ENCODE measurements around the gene RBFOX2.
"Not testable (repeated sequence)": the region's sequence is repeated elsewhere in the genome, so short reads cannot be mapped to it uniquely, and the experiment has no call there.

Gene RBFOX2

GRCh38 chr22:35752863-35753189 is 275.8 kb downstream of the RBFOX2 start:
- no peak for DNase-seq

DNA sequence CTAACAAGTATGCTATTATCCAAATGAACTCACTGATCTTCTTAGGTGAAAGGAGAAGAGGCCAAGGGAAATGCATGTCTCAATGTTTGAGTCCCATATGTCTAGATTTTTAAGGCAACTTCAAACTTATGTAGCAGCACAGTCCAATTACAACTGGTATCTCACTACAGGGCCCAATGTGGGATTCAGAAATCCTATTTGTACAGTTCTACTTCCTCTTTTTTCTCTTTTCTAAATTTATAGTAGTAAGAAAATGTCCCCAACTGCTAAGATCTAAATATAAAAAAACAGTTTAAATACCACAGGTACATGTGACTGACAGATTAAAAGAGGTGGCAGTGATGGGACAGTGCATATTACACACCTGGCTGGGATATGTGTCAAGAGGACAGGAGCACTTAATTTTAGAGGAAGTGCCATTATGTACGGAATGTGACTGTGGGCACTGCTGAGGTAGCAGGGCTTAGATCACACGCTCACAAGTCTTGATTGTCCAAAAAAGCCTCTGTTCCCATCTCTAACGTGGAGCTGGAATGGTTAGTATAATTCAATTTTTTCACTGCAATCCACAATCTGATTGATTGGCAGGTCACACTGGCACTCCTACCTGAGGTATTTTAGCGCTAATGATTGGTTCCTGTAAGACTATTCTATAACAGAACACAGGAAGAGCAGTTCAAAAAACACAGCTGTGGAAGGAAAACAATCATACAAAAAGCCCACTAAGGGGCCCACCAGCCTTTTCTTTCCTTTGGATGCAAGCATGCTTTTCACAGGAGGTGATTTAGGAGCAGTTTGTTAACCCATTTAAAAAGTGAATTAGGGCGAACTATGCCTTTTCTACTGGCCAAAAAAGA is 276.4 kb downstream of the RBFOX2 start:
- DNase-seq = no peak

DNA sequence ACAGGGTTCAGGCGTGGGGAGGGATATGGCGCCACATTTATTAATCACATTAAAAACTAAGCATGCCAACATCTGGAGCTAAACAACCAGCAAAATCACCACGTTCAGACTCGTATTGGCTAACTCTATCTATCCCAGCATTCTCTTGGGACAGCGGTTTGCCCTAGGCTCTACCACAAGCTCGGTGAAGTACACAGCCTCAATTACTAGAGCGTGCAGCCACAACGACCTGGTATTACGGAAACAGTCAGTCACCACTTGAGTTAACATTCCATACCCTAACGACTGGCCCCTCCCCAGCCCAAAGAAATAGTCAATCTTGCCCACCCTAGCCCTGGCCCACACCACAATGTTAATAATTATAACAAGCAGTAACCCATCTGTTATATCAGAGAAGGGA is 278.8 kb downstream of the RBFOX2 start:
- no peak for DNase-seq

GRCh38 chr22:35746946-35747703 is 281.5 kb downstream of the RBFOX2 start:
- DNase-seq = no peak

- DNase-seq = no peak
Measured at GRCh38 chr22:35746248-35746647, 282.4 kb downstream of the RBFOX2 start.

DNA sequence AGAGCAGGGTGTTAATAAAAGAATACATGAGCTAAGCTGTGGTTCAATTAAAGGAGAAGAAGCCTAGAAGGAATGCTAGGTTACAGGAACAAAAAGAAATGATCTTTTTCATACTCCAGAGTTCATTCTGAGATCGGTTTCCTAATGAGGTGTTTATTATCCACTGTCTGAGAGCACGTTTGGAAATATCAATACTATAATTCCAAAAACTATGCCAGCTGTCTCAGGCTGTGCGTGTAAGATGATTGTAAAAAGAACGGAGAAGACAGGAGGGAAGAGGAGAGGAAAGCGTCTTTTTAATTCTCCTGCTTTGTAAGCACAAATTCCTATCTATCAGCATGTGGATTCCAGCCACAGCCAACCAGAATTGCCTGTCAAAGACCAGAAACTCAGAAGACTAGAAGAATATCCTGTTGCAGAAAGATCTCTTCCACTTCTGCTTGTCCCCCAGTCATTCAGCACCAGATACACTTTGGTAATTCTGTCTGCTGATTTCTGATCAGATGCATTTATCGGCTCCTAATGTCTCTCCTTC is 285.2 kb downstream of the RBFOX2 start:
- DNase-seq = no peak

DNA sequence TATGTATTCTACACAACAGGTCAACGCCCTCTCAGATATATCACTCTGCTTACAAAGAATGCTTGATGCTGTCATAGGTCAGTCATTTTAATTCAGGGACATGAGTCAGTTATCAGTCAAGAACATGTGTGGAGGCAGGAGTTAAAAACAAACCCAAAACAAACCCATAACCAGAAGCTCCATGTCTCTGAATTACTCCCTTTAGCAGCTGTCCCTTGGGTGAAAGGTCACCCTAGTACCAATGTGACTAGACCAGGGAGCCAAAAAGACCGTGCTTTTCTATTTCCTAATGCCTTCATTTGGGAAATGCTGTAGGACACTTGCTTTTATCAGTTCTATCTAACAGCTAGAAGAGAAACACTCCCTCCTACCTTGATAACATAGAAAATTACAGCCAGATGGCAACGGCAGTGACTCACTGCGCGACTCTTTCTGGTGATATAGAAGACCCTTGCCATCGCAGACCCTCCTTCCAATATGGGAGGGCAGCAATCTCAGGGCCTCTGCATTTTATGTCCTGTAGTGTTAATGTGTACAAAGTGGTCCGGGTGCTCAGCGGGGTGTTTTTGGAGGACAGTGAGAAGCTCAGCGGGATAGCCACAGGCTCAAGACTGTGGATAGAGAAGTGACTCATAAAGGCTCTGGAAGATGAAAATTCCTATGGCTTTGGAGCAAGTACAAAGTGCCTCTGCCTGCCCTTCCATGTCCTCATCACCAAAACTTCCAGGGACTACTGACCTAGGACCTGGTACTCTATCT is 286.1 kb downstream of the RBFOX2 start:
- DNase-seq = no peak

DNA sequence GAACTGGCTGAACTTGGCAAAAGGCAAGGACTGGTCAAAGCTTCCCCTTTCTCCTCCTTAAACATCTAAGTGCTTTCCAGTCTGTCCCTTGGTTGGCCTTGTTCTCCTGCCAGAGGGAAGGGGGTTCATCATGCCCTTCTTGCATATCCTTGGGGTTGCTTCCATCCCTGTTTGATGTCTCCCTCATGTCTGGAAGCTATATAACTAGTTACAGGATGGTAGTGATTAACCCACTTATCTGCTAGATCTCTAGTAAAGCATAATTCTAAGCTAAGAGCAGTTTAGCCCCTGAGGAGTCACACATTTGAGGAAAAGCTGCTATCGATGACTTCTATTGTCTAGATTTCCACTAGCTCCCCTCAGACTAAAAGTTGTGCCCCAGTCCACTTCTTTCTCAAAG is 288.0 kb downstream of the RBFOX2 start:
- no peak for DNase-seq

DNA sequence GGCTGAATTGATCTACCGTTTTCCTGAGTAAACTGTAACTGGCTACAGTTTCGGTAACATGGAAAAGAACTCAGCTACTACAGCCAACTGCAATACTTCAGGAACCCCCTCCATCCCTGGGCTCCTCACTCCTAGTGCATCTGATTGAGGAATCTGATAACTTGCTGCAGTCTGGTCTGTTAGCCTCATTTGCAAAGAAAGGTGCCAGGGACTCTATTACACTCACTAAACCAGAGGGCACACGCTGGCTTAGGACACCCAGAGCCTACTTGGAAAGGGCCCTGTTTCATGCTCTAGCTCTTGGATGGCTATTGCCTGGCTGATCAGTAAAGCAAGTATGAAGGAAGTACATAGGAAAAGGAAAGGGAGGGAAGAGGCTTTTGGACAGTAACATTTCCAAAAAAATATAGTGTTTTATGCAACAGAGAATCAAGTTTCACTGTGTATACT is 288.7 kb downstream of the RBFOX2 start:
- no peak for DNase-seq

GRCh38 chr22:35739076-35739930 is 289.3 kb downstream of the RBFOX2 start:
- peak; percentile 6 for DNase-seq

DNA sequence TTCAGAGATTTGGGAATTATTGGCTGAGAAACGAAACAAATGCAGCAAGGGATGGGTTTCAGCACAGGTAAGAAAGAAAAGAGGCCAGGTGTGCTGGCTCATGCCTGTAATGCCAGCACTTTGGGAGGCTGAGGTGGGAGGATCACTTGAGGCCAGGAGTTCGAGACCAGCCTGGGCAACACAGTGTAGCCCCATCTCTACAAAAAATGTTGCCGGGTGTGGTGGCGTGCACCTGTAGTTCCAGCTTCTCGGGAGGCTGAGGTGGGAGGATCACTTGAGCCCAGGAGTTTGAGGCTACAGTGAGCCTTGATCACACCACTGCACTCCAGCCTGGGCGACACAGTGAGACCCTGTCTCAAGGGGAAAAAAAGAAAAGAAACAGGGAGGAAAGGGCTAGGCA is 290.7 kb downstream of the RBFOX2 start:
- DNase-seq = not testable (repeated sequence)

DNA sequence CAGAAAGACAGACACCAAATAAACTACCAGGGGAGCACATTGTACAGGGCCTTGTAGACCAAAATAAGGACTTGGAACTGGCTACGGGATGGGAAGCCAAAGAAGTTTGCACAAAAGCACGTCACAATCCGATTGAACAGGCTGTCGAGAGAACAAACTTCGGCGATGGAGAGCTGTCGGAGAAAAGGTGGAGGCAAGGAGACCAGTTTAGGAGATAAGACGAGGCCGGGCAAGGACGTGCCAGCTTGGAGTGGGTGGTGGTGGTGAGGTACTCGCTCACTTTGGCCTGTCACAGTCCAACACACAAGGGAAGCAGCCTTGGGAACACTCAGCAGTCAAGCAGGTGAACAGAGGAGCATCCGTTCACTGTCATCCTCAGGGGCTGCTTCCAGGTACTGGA is 291.9 kb downstream of the RBFOX2 start:
- DNase-seq = no peak

GRCh38 chr22:35736166-35736565 is 292.5 kb downstream of the RBFOX2 start:
- DNase-seq = no peak

DNA sequence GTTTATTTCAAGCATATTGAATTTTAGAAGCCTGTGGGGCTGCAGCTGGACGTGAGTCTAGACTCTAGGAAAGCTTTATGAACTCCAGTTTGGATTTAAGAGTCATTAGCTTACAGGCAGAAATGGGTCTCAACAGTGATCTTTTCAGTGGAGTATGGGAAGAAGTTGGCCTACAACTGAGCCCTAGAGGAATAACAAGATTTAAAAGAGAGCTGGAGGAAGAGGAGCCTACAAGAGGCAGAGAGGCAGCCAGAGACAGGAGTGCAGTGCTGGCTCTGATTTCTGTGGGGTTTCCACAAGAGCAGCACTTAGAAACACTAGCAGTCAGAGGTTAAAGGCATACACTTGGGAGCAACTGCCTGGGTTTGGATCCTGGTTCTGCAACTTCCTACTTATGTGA is 293.1 kb downstream of the RBFOX2 start:
- no peak for DNase-seq

DNA sequence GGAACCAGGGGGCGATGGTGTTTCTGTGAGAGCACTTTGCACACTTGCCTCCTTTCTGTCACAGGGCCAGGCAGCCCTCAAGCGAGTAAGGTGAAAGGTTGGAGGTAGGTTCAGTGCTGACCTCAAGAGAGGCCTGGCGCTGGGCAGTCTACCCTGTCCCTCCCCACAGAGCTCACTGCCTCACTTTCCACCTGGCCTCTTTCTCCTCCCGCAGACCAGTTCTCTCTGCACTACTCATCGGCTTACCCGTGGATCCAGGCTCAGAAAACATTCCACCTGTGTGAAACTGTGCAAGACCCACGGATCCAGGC is 294.2 kb downstream of the RBFOX2 start:
- no peak for DNase-seq

GRCh38 chr22:35733791-35734516 is 294.7 kb downstream of the RBFOX2 start:
- no peak for DNase-seq

DNA sequence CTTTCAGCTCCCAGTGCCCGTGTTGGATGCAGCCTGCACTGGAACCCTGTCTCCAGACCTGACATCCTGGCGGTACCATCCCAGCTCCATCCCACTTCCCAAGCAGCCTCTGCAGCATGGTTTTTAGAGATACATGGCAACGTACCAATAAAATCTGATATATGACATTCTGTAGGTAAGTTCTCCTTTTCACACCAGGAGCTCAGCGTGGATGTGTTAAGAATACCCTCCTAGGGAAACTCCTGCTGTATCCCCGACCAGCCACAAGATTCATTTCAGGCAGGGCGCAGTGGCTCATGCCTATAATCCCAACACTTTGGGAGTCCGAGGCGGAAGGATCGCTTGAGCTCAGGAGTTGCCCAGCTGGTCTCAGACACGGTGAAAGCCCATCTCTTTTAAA is 295.6 kb downstream of the RBFOX2 start:
- DNase-seq = no peak

GRCh38 chr22:35732116-35732515 is 296.5 kb downstream of the RBFOX2 start:
- no peak for DNase-seq

GRCh38 chr22:35731321-35731720 is 297.3 kb downstream of the RBFOX2 start:
- no peak for DNase-seq

GRCh38 chr22:35729309-35729698 is 299.3 kb downstream of the RBFOX2 start:
- DNase-seq = no peak

DNA sequence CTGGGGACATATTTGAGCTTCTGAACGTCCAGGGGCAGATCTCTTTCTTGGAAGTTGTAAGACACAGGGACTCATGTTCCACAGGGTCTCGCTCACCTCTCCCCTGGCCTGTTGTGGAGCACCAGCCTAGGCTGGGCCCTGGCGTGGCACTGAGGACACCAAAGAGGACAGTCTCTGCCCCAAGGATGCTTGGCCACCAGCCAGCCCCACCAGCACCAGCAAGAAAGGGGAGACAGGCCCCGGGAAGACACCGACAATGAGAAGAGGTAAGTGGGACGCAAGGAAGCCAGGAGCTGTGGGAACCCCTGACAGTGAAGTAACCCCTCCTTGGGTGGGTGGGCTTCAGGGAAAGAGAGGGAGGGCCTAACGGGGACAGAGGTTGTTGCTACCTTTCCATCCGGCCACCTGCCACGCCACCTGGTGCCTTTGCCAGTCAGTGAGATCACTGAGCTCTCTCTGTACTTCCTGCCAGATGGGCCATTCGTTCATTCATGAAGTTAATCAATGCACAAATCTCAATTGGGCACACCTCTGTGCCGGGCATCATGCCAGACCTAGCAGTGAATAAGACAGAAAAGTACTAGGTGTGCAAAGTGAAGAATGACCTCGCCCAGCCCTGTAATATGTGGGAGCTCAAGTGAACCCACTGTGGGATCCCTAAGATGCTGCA is 299.9 kb downstream of the RBFOX2 start:
- DNase-seq = no peak
